Bronchial epithelial cell (primary cell): ENCODE results near the gene ADIPOR2. TPM values are rescaled to one million over a fixed set of nuclear protein-coding genes. Genes with fewer than 3 reads are reported as not detected.

ENCODE experiments used
- DNase-seq: peaks from one replicate; pipeline ENCODE4 v3.0.0-alpha.2; 2010; ENCODE audit warnings: low read depth
- FAIRE-seq: peaks from 2 replicates; lab custom pipeline; 2011; peaks lifted over from hg19 to GRCh38; lab: Jason Lieb, UNC
- H3K27me3 ChIP-seq: 2 replicates; pipeline ENCODE4 v1.5.1; 2011; ENCODE audit warnings: low read length; ENCODE audit not compliant: control insufficient read depth, insufficient read depth
- H3K36me3 ChIP-seq: 2 replicates; pipeline ENCODE4 v1.5.1; 2011; ENCODE audit warnings: low read length; ENCODE audit not compliant: control insufficient read depth, insufficient read depth
- H3K4me3 ChIP-seq: 2 replicates; pipeline ENCODE4 v1.5.1; 2011; ENCODE audit warnings: mild to moderate bottlenecking, low read depth, low read length, control low read depth
- CTCF ChIP-seq: IDR thresholded peaks from 2 replicates; pipeline ENCODE4 v1.5.1; 2011; ENCODE audit warnings: mild to moderate bottlenecking, moderate library complexity, low read length, control low read depth, inconsistent platforms; ENCODE audit not compliant: insufficient read depth, severe bottlenecking
- total RNA-seq: library from RNA; depleted of rRNA; stranded (reverse); fragments of >200 nt; gene quantifications from 2 replicates; pipeline ENCODE4 v1.2.1, GENCODE V29; 2014

Gene ADIPOR2
- total RNA-seq, 1 donor from 2014 or later, result 41.6 TPM

- Histone ChIP-seq H3K27me3 (no peaks in the 10 kb centered on the region), H3K4me3 (peak overlapping the region; percentile 48), H3K36me3 (no peaks in the 10 kb centered on the region)
- DNase-seq, result peak; percentile 73
- FAIRE-seq, result no peak
- no peak for TF ChIP-seq CTCF
Measured at GRCh38 chr12:1661553-1662335, 29.1 kb upstream of the ADIPOR2 start.

GRCh38 chr12:1662761-1663439 is 28.0 kb upstream of the ADIPOR2 start:
- H3K27me3 ChIP-seq, result no peaks in the 10 kb centered on the region
- FAIRE-seq (no peak), DNase-seq (peak; percentile 43)
- H3K4me3 ChIP-seq, result peak overlapping the region; percentile 10
- peak; percentile 76 for TF ChIP-seq CTCF
- H3K36me3 ChIP-seq, result no peaks in the 10 kb centered on the region

- FAIRE-seq (no peak), DNase-seq (no peak)
- Histone ChIP-seq H3K4me3 (no peak overlapping the region), H3K27me3 (no peaks in the 10 kb centered on the region), H3K36me3 (no peaks in the 10 kb centered on the region)
- no peak for TF ChIP-seq CTCF
Measured at GRCh38 chr12:1663440-1664132, 27.3 kb upstream of the ADIPOR2 start.

GRCh38 chr12:1665366-1665765 is 25.5 kb upstream of the ADIPOR2 start:
- no peak for TF ChIP-seq CTCF
- H3K4me3 ChIP-seq, result no peak overlapping the region
- H3K27me3 ChIP-seq, result no peaks in the 10 kb centered on the region
- DNase-seq (no peak), FAIRE-seq (no peak)
- H3K36me3 ChIP-seq, result no peaks in the 10 kb centered on the region

- no peak overlapping the region for H3K4me3 ChIP-seq
- FAIRE-seq (no peak), DNase-seq (no peak)
- H3K36me3 ChIP-seq, result no peaks in the 10 kb centered on the region
- H3K27me3 ChIP-seq, result no peaks in the 10 kb centered on the region
- no peak for TF ChIP-seq CTCF
Measured at GRCh38 chr12:1666215-1666614, 24.7 kb upstream of the ADIPOR2 start.
